ENCODE results near the gene CMSS1.

The CMSS1 gene

GRCh38 chr3:100105501-100105900 lies 287.8 kb downstream of the CMSS1 start:
- peak in 1 of 2 donors; percentile 22 for DNase-seq (ENCODE audit: low read depth in 2 of 2)
- H3K4me3 ChIP-seq (replicated peaks in 1 of 2; ENCODE audit: low read depth in 2 of 2, low read length in 2 of 2): no peak overlapping the region
- no peak for TF ChIP-seq CTCF (IDR thresholded peaks at IDR 0.05; ENCODE audit: low read depth, low read length)

GRCh38 chr3:100106094-100106493 lies 288.4 kb downstream of the CMSS1 start:
- no peak for TF ChIP-seq CTCF (IDR thresholded peaks at IDR 0.05; ENCODE audit: low read depth, low read length)
- peak in 1 of 2 donors; percentile 22 for DNase-seq (ENCODE audit: low read depth in 2 of 2)
- H3K4me3 ChIP-seq (replicated peaks in 1 of 2; ENCODE audit: low read depth in 2 of 2, low read length in 2 of 2): no peak overlapping the region

- peak in 1 of 2 donors; percentile 58 for DNase-seq (ENCODE audit: low read depth in 2 of 2)
- no peak overlapping the region for H3K4me3 ChIP-seq (replicated peaks in 1 of 2; ENCODE audit: low read depth in 2 of 2, low read length in 2 of 2)
- TF ChIP-seq CTCF (IDR thresholded peaks at IDR 0.05; ENCODE audit: low read depth, low read length): no peak
Observed at GRCh38 chr3:100106531-100107141, 289.0 kb downstream of the CMSS1 start.

GRCh38 chr3:100107221-100107814 lies 289.7 kb downstream of the CMSS1 start:
- peak in 1 of 2 donors; percentile 21 for DNase-seq (ENCODE audit: low read depth in 2 of 2)
- no peak for TF ChIP-seq CTCF (IDR thresholded peaks at IDR 0.05; ENCODE audit: low read depth, low read length)
- no peak overlapping the region for H3K4me3 ChIP-seq (replicated peaks in 1 of 2; ENCODE audit: low read depth in 2 of 2, low read length in 2 of 2)

- DNase-seq (ENCODE audit: low read depth in 2 of 2): no peak
- no peak for TF ChIP-seq CTCF (IDR thresholded peaks at IDR 0.05; ENCODE audit: low read depth, low read length)
- no peak overlapping the region for H3K4me3 ChIP-seq (replicated peaks in 1 of 2; ENCODE audit: low read depth in 2 of 2, low read length in 2 of 2)
Observed at GRCh38 chr3:100108464-100109079, 290.9 kb downstream of the CMSS1 start.

GRCh38 chr3:100110162-100110561 lies 292.5 kb downstream of the CMSS1 start:
- no peak for TF ChIP-seq CTCF (IDR thresholded peaks at IDR 0.05; ENCODE audit: low read depth, low read length)
- no peak overlapping the region for H3K4me3 ChIP-seq (replicated peaks in 1 of 2; ENCODE audit: low read depth in 2 of 2, low read length in 2 of 2)
- DNase-seq (ENCODE audit: low read depth in 2 of 2): no peak
